ENCODE data around the gene LZTFL1.

LZTFL1 gene

GRCh38 chr3:45807133-45807532 is 34.8 kb downstream of the LZTFL1 start:
- DNase-seq = no peak

GRCh38 chr3:45806072-45806471 is 35.8 kb downstream of the LZTFL1 start:
- DNase-seq = no peak

- DNase-seq = no peak
These were observed 38.5 kb downstream of the LZTFL1 start for GRCh38 chr3:45803252-45803935.

- no peak for DNase-seq
These were observed 39.8 kb downstream of the LZTFL1 start for GRCh38 chr3:45802146-45802545.

GRCh38 chr3:45800611-45801010 is 41.3 kb downstream of the LZTFL1 start:
- DNase-seq = no peak

- DNase-seq = no peak
These were observed 42.3 kb downstream of the LZTFL1 start for GRCh38 chr3:45799586-45799985.

GRCh38 chr3:45798034-45798433 is 43.9 kb downstream of the LZTFL1 start:
- no peak for DNase-seq

GRCh38 chr3:45796902-45797637 is 44.8 kb downstream of the LZTFL1 start:
- no peak for DNase-seq

GRCh38 chr3:45795882-45796765 is 45.8 kb downstream of the LZTFL1 start, which contains the start of gene SLC6A20:
TSS of gene SLC6A20 (minus strand) at chr3:45796536. CDS start at chr3:45796419, 117 bp downstream.
- peak; percentile 21 for DNase-seq

GRCh38 chr3:45795509-45795881 is 46.4 kb downstream of the LZTFL1 start:
- no peak for DNase-seq

GRCh38 chr3:45794660-45795059 is 47.3 kb downstream of the LZTFL1 start:
- no peak for DNase-seq

- no peak for DNase-seq
These were observed 47.8 kb downstream of the LZTFL1 start for GRCh38 chr3:45794177-45794560.

- no peak for DNase-seq
These were observed 48.3 kb downstream of the LZTFL1 start for GRCh38 chr3:45793482-45794176.

- no peak for DNase-seq
These were observed 49.3 kb downstream of the LZTFL1 start for GRCh38 chr3:45792516-45793172.

- DNase-seq = no peak
These were observed 49.9 kb downstream of the LZTFL1 start for GRCh38 chr3:45792036-45792435.

- no peak for DNase-seq
These were observed 51.3 kb downstream of the LZTFL1 start for GRCh38 chr3:45790596-45790995.

- DNase-seq = no peak
These were observed 52.6 kb downstream of the LZTFL1 start for GRCh38 chr3:45789235-45789812.

- DNase-seq = no peak
These were observed 54.4 kb downstream of the LZTFL1 start for GRCh38 chr3:45787551-45787950.

- no peak for DNase-seq
These were observed 55.0 kb downstream of the LZTFL1 start for GRCh38 chr3:45786801-45787495.

GRCh38 chr3:45785605-45786150 is 56.2 kb downstream of the LZTFL1 start:
- no peak for DNase-seq

GRCh38 chr3:45783667-45784066 is 58.3 kb downstream of the LZTFL1 start:
- no peak for DNase-seq
